GM19351 (cell line): ENCODE results near the gene ZFP82.

ENCODE experiments used
- ATAC-seq: cut with Tn5 transposase; IDR thresholded peaks from one replicate; pipeline ENCODE4 v1.9.1; 2021; ENCODE audit warnings: mild to moderate bottlenecking, moderate library complexity; ENCODE audit not compliant: unreplicated experiment

Gene ZFP82

DNA sequence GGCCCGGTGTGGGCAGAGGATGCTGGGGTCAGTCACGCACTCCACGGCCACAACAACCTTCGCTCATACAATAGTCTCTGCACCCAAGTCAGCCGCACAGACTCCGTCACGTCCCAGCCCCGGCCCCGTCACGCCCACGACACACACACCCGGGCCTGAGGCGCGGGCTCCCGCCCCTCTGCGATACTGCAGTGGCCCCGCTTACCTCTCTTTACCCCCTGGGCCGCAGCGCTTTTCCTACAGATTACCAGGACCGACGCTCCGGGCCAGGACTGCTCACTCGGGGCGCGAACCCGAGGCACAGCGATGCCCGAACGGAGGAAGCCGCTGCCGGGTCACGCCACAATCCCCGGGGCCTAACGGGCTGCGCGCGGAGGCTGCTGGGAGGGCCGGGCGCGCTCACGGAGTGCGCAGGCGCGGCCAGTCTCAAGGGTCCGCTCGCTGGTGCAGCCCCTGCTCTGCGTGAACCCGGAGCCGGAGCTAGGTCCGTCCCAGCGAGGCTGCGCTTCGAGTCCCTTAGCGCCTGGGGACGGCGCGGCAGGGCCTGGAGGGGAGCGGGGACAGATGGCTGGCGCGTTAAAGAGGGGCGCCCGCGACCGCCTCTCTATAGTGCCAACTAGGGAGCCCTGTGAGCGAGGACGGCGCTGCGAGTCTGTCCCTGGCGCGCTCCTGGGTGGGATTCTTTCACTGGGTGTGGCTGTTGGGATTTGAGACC, at the start of gene ZFP82:
Gene ZFP82, minus strand, starts transcription at position 358 of the 715 bp plus-strand sequence. CDS start 8,855 bp downstream, outside the sequence.
- no peak for ATAC-seq

DNA sequence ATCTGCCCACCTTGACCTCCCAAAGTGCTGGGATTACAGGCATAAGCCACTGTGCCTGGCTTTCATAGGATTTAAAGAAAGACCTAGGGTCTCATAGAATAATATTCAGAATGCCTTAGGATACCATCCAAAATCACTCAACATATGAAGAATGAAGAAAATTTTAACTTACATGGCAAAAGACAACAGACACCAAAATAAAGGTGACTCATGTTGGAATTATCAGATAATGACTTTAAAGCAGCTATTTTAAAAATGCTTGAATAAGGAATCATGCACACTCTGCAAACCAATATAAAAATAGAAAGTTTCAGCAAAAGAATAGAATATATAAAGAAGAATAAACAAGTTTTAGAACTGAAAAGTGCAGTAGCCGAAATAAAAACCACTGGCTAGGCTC, 41.6 kb upstream of the ZFP82 start:
- no peak for ATAC-seq

DNA sequence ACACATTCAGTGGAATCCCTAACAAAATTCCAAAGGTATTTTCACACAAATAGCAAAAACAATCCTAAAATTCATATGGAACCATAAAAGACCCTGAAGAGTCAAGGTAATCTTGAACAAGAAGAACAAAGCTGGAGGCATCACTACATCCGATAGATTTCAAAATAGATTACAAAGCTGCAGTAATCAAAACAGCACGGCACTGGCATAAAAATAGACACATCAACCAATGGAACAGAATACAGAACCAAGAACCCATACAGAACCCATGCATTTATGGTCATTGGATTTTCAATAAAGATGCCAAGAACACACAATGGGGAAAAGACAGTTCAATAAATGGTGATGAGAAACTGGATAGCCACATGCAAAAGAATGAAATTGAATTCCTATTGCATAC, 38.4 kb upstream of the ZFP82 start:
- ATAC-seq, result no peak

DNA sequence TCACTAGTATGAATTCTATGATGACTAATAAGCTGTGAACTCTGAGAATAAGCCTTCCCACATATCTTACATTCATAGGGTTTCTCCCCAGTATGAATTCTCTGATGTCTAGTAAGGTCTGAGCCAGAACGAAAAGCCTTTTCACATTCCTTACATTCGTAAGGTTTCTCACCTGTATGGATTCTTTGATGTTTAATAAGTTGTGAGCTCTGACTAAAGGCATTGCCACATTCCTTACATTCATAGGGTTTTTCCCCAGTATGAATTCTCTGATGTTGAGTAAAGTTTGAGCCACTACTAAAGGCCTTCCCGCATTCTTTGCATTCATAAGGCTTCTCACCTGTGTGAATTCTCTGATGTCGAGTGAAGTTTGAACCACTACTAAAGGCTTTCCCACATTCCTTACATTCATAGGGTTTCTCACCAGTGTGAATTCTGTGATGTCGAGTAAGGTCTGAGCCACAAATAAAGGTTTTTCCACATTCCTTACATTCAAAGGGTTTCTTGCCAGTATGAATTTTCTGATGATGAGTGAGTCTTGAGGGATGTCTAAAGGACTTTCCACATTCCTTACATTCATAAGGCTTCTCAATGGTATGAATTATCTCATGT, 30.7 kb upstream of the ZFP82 start:
- no peak for ATAC-seq

DNA sequence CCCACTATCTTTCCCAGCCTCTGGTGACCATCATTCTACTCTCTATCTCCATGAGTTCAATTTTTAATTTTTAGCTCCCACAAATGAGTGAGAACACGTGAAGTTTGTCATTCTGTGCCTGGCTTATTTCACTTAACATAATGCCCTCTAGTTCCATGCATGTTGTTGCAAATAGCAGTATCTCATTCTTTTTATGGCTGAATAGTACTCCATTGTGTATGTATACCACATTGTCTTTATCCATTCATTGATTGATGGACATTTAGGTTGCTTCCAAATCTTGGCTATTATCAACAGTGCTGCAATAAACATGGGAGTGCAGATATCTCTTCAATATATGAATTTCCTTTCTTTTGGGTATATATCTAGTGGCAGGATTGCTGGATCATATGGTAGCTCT, 22.9 kb upstream of the ZFP82 start:
- no peak for ATAC-seq

DNA sequence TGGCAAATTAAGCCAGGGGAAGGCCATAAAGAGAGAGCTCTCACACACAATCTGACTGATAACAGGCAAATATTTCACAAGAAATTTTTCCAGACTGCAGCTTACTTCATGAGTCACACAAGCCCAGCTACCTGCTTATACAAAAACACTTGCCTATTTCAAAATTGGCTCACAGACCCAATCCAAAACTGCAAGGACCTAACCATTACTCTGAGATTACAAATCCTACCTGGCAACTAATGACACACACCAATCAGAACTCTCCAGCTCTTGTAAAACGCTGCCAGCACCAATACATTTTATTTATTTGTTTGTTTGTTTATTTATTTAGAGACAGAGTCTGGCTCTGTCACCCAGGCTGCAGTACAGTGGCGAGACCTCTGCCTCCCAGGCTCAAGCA, 18.1 kb upstream of the ZFP82 start:
- ATAC-seq, result no peak

DNA sequence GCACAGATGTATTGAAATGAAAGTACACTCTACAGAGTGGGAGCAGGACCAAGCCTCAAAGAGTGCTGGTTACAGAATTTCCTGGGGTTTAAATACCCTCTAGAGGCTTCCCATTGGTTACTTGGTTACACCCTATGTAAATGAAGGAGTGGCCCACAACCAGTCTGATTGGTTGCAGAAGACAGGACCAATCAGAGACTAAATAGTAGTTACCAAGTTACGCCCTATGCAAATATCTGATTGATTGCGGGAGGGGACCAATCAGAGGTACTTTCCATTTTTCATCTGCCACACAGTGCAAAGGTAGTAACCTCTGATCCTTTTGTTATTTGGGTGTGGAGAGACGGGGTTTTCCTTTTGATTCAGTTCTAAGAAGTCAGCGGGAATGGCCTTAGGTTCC, 5.5 kb upstream of the ZFP82 start:
- ATAC-seq, result no peak

DNA sequence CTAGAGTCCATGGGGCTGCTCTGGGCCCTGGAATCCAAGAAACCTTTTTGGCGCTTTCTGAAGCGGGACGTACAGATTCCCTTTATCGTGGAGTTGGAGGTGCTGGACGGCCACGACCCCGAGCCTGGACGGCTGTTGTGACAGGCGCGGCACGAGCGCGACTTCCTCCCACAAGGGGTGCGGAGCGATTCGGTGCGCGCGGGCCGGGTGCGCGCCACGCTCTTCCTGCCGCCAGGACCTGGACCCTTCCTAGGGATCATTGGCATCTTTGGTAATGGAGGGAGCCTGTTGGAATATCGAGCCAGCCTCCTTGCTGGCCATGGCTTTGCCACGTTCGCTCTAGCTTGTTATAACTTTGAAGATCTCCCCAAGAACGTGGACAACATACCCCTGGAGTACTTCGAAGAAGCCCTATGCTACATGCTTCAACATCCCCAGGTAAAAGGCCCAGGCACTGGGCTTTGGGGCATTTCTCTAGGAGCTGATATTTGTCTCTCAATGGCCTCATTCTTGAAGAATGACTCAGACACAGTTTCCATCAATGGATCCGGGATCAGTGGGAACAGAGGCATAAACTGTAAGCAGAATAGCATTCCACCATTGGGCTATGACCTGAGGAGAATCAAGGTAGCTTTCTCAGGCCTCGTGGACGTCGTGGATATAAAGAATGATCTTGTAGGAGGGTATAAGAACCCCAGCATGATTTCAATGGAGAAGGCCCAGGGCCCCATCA, 3.5 kb upstream of the ZFP82 start:
- ATAC-seq, result no peak

DNA sequence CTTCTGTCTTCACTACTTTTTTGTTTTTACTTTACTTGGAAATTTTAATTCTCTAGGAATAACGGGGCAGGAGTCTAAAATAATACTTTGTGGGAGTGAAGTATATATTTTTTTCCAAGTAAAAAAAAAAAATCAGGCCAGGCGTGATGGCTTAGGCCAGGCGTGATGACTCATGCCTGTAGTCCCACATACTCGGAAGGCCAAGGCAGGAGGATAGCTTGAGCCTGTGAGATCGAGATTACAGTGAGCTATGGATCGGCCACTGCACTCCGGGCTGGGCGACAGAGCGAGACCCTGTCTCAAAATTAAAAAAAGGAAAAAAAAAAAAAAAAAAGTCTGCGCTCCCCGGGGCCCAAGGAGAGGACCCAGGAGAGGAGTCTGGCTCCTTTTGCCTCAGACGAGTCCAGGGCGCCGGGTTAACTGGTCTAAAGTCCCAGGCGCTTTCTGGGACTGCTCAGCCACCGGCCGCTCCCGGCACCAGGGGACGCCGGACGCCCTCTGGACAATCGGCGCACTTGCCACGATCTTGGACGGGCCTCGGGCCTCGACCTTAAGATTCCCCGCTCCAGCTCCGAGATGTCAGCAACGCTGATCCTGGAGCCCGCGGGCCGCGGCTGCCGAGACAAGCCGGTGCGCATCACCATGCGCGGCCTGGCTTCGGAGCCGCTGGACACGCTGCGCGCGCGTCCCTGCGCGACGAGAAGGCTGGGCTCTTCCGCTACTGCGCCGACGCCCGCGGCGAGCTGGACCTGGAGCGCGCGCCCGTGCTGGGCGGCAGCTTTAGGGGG, 2.7 kb upstream of the ZFP82 start:
- no peak for ATAC-seq

DNA sequence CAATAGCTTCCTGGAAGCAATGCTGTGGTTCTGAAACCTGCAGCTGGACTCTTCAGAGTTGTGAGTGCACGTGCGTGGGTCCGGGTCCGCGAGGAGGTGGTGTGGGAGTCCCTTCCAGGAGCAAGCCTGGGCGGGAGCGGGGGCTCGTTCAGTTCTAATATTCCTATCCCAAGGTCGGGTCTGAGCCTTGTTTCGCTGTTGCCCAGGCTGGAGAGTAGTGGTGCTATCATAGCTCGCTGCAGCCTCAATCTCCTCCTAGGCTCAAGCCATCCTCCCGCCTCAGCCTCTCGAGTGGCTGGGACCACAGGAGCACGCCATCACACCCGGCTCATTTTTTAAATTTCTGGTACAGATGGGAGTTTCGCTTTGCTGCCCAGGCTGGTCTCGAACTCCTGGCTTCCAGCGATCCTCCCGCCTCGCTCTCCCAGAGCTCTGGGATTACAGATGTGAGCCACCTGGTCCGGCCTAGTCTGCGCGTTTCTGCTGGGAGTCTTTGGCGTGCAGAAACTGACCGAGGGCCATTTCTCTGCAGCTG, 625 bp downstream of the ZFP82 start:
- ATAC-seq, result no peak

DNA sequence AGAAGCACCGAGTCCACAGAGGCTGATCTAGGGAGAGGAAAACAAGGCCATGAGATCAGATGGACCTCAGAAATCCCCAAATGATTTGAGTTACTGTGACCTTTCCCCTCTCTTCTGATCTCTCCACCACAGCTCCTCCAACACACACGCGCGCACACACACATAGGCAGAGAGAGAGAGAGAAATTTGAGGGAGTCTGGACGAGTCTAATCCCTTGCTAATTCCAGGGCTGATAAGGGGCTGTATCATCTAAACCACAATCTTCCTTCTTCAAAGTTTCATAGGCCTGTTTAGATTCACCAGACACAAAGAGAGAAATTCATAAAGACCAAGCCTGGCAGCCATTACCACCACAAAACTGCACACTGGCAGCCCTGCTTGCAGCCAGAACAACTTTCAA, 8.6 kb downstream of the ZFP82 start:
- no peak for ATAC-seq

DNA sequence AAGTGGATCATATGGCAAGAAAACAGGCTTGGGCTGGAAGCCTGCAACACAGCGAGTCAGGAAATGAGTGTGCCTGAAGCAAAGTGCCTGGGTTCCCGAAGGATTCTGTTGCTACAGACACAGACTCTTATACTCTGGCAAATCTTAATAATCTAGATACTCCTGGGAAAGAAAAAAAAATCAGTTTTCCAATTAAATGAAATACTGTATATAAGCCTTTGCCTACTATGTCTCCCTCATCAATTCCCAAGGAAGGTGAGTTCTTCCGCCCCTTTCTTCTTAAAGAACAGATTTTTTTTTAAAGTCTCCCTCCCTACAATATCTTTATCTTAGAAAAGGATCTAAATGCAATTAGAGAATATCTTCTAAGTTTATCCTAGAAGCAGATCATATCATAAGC, 10.3 kb downstream of the ZFP82 start:
- ATAC-seq, result no peak

DNA sequence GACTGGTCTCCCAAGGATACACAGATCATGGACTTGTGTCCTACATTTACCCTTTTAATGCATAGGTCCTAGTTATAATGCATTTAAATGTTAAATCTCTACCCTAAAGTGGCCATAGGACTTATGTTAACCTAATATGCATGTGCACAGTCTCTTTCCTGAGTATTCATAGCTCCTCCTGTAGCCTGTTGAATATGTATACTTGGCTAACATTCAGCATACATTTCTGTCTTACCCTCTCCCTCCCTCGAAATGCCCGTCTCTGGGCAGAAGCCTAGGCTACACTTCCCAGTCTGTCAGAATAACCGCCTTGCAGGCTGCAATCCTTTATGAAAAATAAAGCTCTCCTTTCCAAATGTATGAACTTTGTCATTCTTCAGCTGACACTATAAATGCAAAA, 13.9 kb downstream of the ZFP82 start:
- no peak for ATAC-seq

DNA sequence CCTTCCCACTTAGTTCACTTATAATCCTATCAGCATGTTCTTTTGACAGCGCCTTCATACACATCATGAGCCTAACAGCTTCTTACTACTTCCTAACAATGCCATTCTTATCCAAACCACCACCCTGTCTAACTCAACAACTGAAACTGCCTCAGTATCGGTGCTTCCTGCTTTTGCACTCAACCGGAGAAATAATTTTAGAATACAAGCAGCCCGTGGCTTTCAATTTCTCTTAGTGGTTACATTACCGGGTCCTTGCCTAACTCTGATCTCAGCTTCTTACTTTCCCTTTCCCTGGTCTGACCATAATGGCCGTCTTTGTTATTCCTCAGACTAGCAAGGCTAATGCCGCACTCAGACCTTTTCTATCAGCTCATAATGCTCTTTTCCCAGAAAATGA, 17.0 kb downstream of the ZFP82 start:
- no peak for ATAC-seq

DNA sequence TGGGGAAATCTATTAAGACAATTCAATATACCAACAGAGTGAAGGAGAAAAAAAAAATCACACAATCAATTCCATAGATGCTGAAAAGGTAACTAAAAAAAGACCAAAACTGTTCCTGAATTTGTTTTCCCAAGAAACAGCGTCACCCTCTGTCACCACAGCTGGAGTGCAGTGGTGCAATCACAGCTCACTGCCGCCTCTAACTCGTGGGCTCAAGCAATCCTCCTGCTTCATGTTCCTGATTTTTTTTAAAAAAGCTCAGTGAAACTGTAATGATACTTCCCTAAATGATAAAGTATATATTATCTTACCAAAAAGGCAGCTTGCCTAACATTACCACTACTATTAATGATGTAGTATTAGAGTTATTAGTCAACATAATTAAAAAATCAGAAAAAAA, 19.9 kb downstream of the ZFP82 start:
- ATAC-seq, result no peak

DNA sequence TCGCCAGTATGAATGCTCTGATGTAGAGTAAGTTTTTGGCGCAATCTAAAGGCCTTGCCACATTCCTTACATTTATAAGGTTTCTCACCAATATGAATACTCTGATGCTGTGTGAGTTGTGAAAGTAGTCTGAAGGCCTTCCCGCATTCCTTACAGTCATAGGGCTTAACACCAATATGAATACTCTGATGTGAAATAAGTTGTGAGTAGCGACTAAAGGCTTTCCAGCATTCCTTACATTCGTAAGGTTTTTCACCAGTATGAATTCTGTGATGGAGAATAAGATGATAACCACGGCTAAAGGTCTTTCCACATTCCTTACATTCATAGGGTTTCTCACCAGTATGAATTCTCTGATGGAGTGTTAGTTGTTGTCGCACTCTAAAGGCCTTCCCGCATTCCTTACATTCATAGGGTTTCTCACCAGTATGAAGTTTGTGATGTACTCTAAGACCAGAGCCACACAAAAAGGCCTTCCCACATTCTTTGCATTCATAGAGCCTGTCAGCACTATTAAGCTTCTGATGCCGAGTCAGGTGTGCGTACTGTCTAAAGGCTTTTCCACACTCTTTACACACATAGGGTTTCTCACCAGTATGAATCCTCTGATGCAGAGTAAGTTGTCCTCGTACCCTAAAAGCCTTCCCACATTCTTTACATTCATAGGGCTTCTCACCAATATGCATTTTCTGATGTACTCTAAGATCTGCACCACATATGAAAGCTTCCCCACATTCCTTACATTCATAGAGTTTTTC, 25.3 kb downstream of the ZFP82 start:
- ATAC-seq, result no peak

DNA sequence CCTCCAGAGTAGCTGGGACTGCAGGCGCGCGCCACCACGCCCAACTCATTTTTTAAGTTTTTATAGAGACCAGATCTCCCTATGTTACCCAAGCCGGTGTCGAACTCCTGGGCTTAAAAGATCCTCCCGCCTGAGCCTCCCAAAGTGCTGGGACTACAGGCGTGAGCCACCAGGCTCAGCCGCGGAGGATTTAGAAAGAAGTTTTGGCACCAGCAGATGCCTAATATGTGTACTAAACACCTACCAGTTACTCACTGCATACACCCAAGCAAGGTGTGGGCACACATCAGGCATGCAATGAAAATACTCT, 39.0 kb downstream of the ZFP82 start:
- ATAC-seq, result no peak

DNA sequence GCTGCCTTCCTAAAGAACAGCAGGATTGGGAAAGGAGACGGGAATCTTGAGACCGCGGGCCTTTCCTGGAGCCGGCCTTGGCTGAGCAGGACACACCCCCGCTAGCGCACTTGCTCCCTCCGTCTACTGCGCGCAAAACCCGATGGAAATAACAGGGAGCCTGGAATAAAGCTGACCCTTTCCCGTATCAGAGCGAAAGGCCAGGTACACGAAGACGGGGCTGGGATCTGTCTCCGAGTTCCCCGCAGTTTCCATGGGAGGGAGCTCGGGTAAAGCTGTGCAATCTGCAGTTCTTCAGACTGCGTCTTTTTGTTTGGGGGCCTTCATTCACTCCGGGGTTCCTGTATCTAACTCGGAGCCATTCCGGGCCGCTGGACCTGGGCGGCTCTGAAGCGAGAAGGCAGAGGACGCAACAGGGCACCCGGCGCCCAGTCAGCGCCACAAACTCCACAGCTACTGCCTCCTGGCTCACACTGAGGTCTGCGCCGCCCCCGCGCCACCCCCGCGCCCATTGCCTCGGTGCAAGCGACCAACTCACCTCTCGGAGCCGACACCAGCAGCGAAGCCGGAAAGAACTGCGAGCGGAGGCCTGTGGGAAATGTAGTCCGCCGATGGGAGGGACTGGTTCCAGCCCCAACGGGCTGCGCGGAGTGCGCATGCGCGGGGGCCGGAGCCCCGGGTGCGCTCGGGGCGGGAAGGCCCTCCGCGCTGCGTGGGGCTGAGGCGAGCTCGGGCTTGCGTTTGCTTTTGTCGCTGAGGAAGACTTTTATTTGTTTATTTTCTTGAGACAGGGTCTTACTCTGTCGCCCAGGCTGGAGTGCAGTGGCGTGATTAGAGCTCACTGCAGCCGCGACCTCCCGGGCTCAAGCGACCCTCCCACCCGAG, 39.6 kb downstream of the ZFP82 start, which contains the start of gene ZFP14:
Gene ZFP14, minus strand, starts transcription at position 577 of the 885 bp plus-strand sequence. CDS start 11,309 bp downstream, outside the sequence.
- ATAC-seq, result peak; percentile 97

DNA sequence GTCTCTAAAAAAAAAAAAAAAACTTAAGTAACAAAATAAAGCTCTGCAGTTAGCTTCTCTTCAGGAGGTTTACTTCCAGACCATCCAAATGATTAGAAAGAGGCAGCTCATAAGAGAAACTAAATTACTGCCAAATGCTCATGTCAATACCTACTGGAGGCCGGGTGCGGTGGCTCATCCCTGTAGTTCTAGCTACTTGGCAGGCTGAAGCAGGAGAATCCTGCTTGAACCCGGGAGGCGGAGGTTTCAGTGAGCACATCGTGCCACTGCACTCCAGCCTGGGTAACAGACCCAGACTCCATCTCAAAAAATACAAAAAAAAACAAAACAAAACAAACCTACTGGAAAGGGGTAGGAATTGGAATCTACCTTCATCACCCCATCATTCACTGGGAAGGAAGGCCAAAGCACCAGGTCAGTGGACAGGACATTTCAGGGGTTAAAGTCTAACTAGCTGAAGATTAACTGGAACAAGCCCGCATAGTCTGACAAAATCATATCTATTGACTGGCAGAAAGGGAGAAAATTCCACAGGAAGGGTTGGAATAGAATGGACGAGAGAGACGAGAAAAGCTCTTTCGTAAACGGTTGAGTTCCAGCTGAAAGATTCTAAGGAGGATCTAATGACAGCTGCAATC, 40.8 kb downstream of the ZFP82 start:
- ATAC-seq, result no peak
